K562 (cell line): Measurements from ENCODE around the gene FUCA1. TPM values are rescaled to one million over a fixed set of nuclear protein-coding genes. Genes with fewer than 3 reads are reported as not detected.

ENCODE experiments used
- ATF7 ChIP-seq: fragments of 450-650 bp; IDR thresholded peaks from 2 replicates; pipeline ENCODE4 v1.7.1; 2014; ENCODE audit warnings: mild to moderate bottlenecking, moderate library complexity
- BCL6 ChIP-seq: fragments of 250-450 bp; sonication (Bioruptor Pico); IDR thresholded peaks from 2 replicates; pipeline ENCODE4 v1.4.0; 2020
- ELF1 ChIP-seq: fragments of 200-800 bp; sonication (Bioruptor generic); IDR thresholded peaks from 2 replicates; pipeline ENCODE4 v1.6.1; 2016; ENCODE audit warnings: missing genetic modification characterization, missing compliant biosample characterization
- HMGN3 ChIP-seq: IDR thresholded peaks from 2 replicates; pipeline ENCODE4 v1.6.1; 2011; ENCODE audit warnings: borderline replicate concordance, low read depth, mild to moderate bottlenecking, mixed read lengths, low read length; ENCODE audit not compliant: insufficient read length; ENCODE audit errors: extremely low read depth
- MAZ ChIP-seq, 2 experiments: fragments of 450-650 bp in 1 of 2; sonication (generic) in 1 of 2; formaldehyde crosslinking; IDR thresholded peaks in 1 of 2; conservative IDR thresholded peaks in 1 of 2; 2 replicates each; pipeline versions ENCODE4 v1.4.0 to v1.5.0; 2020; ENCODE audit warnings: mild to moderate bottlenecking in 1 of 2, missing genetic modification reagents in 1 of 2
- MEIS2 ChIP-seq: fragments of 450-650 bp; IDR thresholded peaks from 2 replicates; pipeline ENCODE4 v1.6.1; 2014; ENCODE audit warnings: mild to moderate bottlenecking; ENCODE audit not compliant: partially characterized antibody
- MGA ChIP-seq: fragments of 450-650 bp; IDR thresholded peaks from 2 replicates; pipeline ENCODE4 v1.6.1; 2016; ENCODE audit warnings: mild to moderate bottlenecking, moderate library complexity
- MYC ChIP-seq, 2 experiments: fragments of 250-450 bp in 1 of 2; sonication (Bioruptor Pico) in 1 of 2; IDR thresholded peaks; 2 replicates each; pipeline versions ENCODE4 v1.5.1 to v1.6.1; 2012 to 2021; ENCODE audit warnings: low read depth in 2 of 2, borderline replicate concordance in 1 of 2, improper control_type of control experiment in 1 of 2, low read length in 1 of 2, mild to moderate bottlenecking in 1 of 2, moderate library complexity in 1 of 2
- PKNOX1 ChIP-seq: fragments of 450-650 bp; IDR thresholded peaks from 2 replicates; pipeline ENCODE4 v1.6.1; 2016
- RB1 ChIP-seq: fragments of 450-650 bp; IDR thresholded peaks from 2 replicates; pipeline ENCODE4 v1.6.1; 2017; ENCODE audit warnings: low read depth, mild to moderate bottlenecking
- SP2 ChIP-seq: IDR thresholded peaks from 2 replicates; pipeline ENCODE4 v1.6.1; 2011; ENCODE audit warnings: mild to moderate bottlenecking, low read depth, low read length, moderate library complexity; ENCODE audit not compliant: poor library complexity, severe bottlenecking; ENCODE audit errors: extremely low read depth
- ZNF75A ChIP-seq: fragments of 450-650 bp; formaldehyde crosslinking; IDR thresholded peaks from 2 replicates; pipeline ENCODE4 v1.4.0; 2020; ENCODE audit warnings: mild to moderate bottlenecking
- ZNF766 ChIP-seq: fragments of 200-800 bp; sonication (Bioruptor generic); conservative IDR thresholded peaks from 2 replicates; pipeline ENCODE4 v1.6.1; 2016; ENCODE audit warnings: missing genetic modification characterization, missing compliant biosample characterization
- polyA plus RNA-seq, 8 experiments: library from polyadenylated mRNA; depleted of rRNA in 4 of 8; stranded (reverse) in 5 of 8; unstranded in 3 of 8; fragments of >200 nt; fragmentation: Nextera tagmentation in 2 of 8; fragmentation: Illumina TruSeq in 1 of 8; extraction: Ambion mirVana in 2 of 8; extraction: Trizol in 1 of 8; gene quantifications; 2 replicates each; pipeline versions ENCODE4 v1.2.1 to v1.2.3, GENCODE V29; 2011 to 2014; ENCODE audit warnings: inconsistent platforms in 1 of 8, missing spikeins in 1 of 8
- total RNA-seq, 7 experiments: library from RNA; depleted of rRNA in 6 of 7; stranded (reverse); fragments of >200 nt in 6 of 7; fragmentation: Illumina TruSeq in 2 of 7; extraction: Trizol in 2 of 7; gene quantifications; 2 replicates each; pipeline versions ENCODE4 v1.2.1 to v1.2.3, GENCODE V29; 2011 to 2021; ENCODE audit warnings: low replicate concordance in 1 of 7

FUCA1 gene
- total and polyA plus RNA-seq, 9 of the 15 experiments (the other 6 are each of a cell fraction or from before 2014, with no cell fraction given) = 7.0 to 20.5 (median 13.5) TPM

DNA sequence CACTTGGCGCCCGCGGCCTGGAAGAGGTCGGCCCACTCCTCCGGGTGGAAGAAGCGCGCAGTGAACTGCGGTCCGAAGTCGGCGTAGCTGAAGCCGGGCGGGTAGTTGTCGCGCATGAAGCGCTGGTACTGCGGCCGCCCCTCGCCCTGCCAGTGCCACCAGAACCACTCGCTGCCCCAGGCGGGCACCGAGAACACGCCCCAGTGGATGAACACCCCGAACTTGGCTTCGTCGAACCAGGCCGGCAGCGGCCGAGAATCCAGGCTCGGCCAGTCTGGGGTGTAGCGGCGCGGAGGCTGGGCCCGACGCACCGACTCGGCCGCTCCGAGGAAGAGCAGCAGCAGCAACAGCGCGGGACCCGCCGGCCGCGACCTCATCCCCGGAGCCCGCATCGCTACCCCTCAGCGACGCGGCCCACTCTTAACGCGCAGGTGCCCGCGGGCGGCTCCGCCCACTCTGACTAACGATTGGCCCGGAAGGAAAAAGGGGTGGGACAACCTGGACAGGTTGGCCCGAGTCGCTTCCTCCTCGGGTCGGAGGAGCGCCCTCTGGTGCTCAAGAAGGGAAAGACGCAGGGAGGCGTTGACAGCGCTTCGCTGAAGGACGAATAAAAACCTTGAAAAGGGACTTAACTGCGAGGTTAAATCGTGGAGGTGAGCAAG, at the start of gene FUCA1 (continued):
- TF ChIP-seq MGA (peak; percentile 70), ZNF75A (CRISPR knock-in tag) (no peak), SP2 (peak; percentile 32), ELF1 (tag) (peak; percentile 75), MEIS2 (peak; percentile 76), MYC (IDR thresholded peaks at IDR 0.05; ENCODE audit: low read depth, low read length) (peak; percentile 56), MYC (CRISPR knock-in tag; IDR thresholded peaks at IDR 0.05; ENCODE audit: borderline replicate concordance, low read depth) (no peak; the same call in 1 of the 2 replicates), PKNOX1 (peak; percentile 58; the same call in 1 of the 2 replicates), MAZ (CRISPR knock-in tag; conservative IDR thresholded peaks at IDR 0.05 in 1 of 2, IDR thresholded peaks at IDR 0.05 in 1 of 2) (peak; percentile 64 to 85; a peak in 3 of 4 replicates), HMGN3 (peak; percentile 69), RB1 (peak; percentile 43; the same call in 1 of the 2 replicates), ZNF766 (CRISPR knock-in tag) (no peak), ATF7 (peak; percentile 60), BCL6 (CRISPR knock-in tag) (no peak)
